ENCODE data around the gene CNDP1. TPM values are rescaled to one million over a fixed set of nuclear protein-coding genes. Genes with fewer than 3 reads are reported as not detected.

The CNDP1 gene
- polyA plus RNA-seq, 1 donor (not counting 4 experiments of a cell fraction or from before 2014, with no cell fraction given), result not detected

- TF ChIP-seq, protein P1, sequence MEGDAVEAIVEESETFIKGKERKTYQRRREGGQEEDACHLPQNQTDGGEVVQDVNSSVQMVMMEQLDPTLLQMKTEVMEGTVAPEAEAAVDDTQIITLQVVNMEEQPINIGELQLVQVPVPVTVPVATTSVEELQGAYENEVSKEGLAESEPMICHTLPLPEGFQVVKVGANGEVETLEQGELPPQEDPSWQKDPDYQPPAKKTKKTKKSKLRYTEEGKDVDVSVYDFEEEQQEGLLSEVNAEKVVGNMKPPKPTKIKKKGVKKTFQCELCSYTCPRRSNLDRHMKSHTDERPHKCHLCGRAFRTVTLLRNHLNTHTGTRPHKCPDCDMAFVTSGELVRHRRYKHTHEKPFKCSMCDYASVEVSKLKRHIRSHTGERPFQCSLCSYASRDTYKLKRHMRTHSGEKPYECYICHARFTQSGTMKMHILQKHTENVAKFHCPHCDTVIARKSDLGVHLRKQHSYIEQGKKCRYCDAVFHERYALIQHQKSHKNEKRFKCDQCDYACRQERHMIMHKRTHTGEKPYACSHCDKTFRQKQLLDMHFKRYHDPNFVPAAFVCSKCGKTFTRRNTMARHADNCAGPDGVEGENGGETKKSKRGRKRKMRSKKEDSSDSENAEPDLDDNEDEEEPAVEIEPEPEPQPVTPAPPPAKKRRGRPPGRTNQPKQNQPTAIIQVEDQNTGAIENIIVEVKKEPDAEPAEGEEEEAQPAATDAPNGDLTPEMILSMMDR (optimal IDR thresholded peaks at IDR 0.05 in 1 of 3, IDR thresholded peaks at IDR 0.05 in 1 of 3, conservative IDR thresholded peaks at IDR 0.05 in 1 of 3; ENCODE audit: extremely low read depth in 1 of 3, insufficient read depth in 2 of 3, low read length in 3 of 3), result no peak
- no peak for TF ChIP-seq EZH2 (IDR thresholded peaks at IDR 0.05; ENCODE audit: low read length)
- no peak overlapping the region for H2AFZ ChIP-seq (ENCODE audit: control insufficient read depth, low read length)
Observed at GRCh38 chr18:74513883-74514205, 20.5 kb upstream of the CNDP1 start.

DNA sequence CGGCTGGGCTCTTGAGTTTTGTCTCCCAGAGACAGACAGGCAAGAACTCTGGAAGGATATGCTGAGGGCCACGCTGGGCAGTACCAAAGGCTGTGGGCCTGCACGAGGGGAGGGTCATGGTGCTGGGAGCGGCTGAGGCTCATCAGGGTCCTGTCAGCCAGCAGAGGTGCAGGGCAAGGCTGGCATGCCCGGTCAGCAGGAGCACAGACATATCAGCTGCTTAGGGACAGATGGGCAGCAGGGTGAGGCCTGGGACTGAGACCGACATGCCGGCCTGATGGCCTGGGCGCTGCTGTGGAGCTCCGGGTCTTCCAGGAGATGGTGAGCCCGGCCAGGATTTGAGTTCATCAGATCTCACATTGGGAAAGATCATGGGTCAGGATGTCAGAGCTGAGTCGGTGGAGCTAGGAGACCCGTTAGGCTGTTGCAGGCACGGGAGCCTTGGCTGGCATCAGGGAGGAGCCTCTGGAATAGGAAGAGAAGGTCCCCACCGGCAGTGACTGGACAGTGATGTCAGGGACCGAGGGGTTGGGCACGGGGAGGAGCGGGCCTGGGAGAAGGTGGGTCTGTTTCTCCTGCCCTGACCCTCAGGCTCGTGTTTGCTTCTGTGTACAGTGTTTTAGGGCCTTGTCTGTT lies 19.3 kb upstream of the CNDP1 start:
- no peaks in the 10 kb centered on the region for H4K20me1 ChIP-seq (ENCODE audit: control insufficient read depth, extremely low read depth, insufficient read depth, low read length)
- no peak overlapping the region for H3K4me2 ChIP-seq (ENCODE audit: control insufficient read depth, extremely low read depth, insufficient read depth, low read depth, low read length)
- no peak overlapping the region for H3K4me3 ChIP-seq (ENCODE audit: control insufficient read depth in 2 of 3, extremely low read depth in 1 of 3, insufficient read depth in 2 of 3, low read depth in 1 of 3, low read length in 3 of 3)
- H3K9me1 ChIP-seq (ENCODE audit: control insufficient read depth, extremely low read depth, insufficient read depth, low read length), result no peaks in the 10 kb centered on the region
- H3K27me3 ChIP-seq (ENCODE audit: control insufficient read depth, extremely low read depth, insufficient read depth, low read length), result no peaks in the 10 kb centered on the region
- no peaks in the 10 kb centered on the region for H3K4me1 ChIP-seq (ENCODE audit: control insufficient read depth, extremely low read depth, insufficient read depth, low read length)
- H2AFZ ChIP-seq (ENCODE audit: control insufficient read depth, low read length), result no peak overlapping the region
- no peak overlapping the region for H3K27ac ChIP-seq (ENCODE audit: control insufficient read depth, insufficient read depth, low read length)
- H3K9me3 ChIP-seq (ENCODE audit: control insufficient read depth, low read depth, low read length), result no peaks in the 10 kb centered on the region
- H3K79me2 ChIP-seq (ENCODE audit: control insufficient read depth, insufficient read depth, low read length), result peaks cover 9% of the 10 kb centered on the region
- FAIRE-seq (no peak), DNase-seq (ENCODE audit: low read depth, low spot score) (no peak)
- peaks cover 43 to 47% of the 10 kb centered on the region in 2 experiments for H3K36me3 ChIP-seq (ENCODE audit: control insufficient read depth in 2 of 2, extremely low read depth in 1 of 2, insufficient read depth in 2 of 2, low read length in 2 of 2)
- dilution Hi-C loops (cut with MboI; ENCODE audit: extremely low pct_ligation_motif_present, low sequenced_read_pairs), result no loop called here
- TF ChIP-seq, protein P1 (optimal IDR thresholded peaks at IDR 0.05 in 1 of 3, IDR thresholded peaks at IDR 0.05 in 1 of 3, conservative IDR thresholded peaks at IDR 0.05 in 1 of 3; ENCODE audit: extremely low read depth in 1 of 3, insufficient read depth in 2 of 3, low read length in 3 of 3), result no peak
- no peak for TF ChIP-seq EZH2 (IDR thresholded peaks at IDR 0.05; ENCODE audit: low read length)
- H3K9ac ChIP-seq (ENCODE audit: control insufficient read depth, extremely low read depth, insufficient read depth, low read length), result no peak overlapping the region

More at GRCh38 chr18:74513883-74514205, 20.5 kb upstream of the CNDP1 start:
- DNase-seq (ENCODE audit: low read depth, low spot score), result no peak
- Histone ChIP-seq H4K20me1 (ENCODE audit: control insufficient read depth, extremely low read depth, insufficient read depth, low read length) (no peaks in the 10 kb centered on the region), H3K4me3 (ENCODE audit: control insufficient read depth in 2 of 3, extremely low read depth in 1 of 3, insufficient read depth in 2 of 3, low read depth in 1 of 3, low read length in 3 of 3) (no peak overlapping the region), H3K9ac (ENCODE audit: control insufficient read depth, extremely low read depth, insufficient read depth, low read length) (no peak overlapping the region), H3K9me1 (ENCODE audit: control insufficient read depth, extremely low read depth, insufficient read depth, low read length) (no peaks in the 10 kb centered on the region), H3K4me2 (ENCODE audit: control insufficient read depth, extremely low read depth, insufficient read depth, low read depth, low read length) (no peak overlapping the region), H3K9me3 (ENCODE audit: control insufficient read depth, low read depth, low read length) (no peaks in the 10 kb centered on the region), H3K27ac (ENCODE audit: control insufficient read depth, insufficient read depth, low read length) (no peak overlapping the region), H3K79me2 (ENCODE audit: control insufficient read depth, insufficient read depth, low read length) (peaks cover 9% of the 10 kb centered on the region), H3K27me3 (ENCODE audit: control insufficient read depth, extremely low read depth, insufficient read depth, low read length) (no peaks in the 10 kb centered on the region), H3K4me1 (ENCODE audit: control insufficient read depth, extremely low read depth, insufficient read depth, low read length) (no peaks in the 10 kb centered on the region), H3K36me3 (ENCODE audit: control insufficient read depth in 2 of 2, extremely low read depth in 1 of 2, insufficient read depth in 2 of 2, low read length in 2 of 2) (peaks cover 40 to 43% of the 10 kb centered on the region in 2 experiments)
- FAIRE-seq, result no peak
- dilution Hi-C loops (cut with MboI; ENCODE audit: extremely low pct_ligation_motif_present, low sequenced_read_pairs), result no loop called here
